Tibial nerve (tissue), 4 donors: Measurements from ENCODE around the gene DPY19L2. TPM values are rescaled to one million over a fixed set of nuclear protein-coding genes. Genes with fewer than 3 reads are reported as not detected.
"Not testable (repeated sequence)": the region's sequence is repeated elsewhere in the genome, so short reads cannot be mapped to it uniquely, and the experiment has no call there.

Experiments
- DNase-seq, 2 donors: peaks; one replicate each; pipeline ENCODE4 v3.0.0-alpha.2; 2019; ENCODE audit warnings: low spot score in 2 of 2
- H3K27ac ChIP-seq, 4 donors: fragments of 200-600 bp; sonication (generic) in 3 of 4; one replicate each; pipeline ENCODE4 v1.5.1; 2017 to 2019; ENCODE audit warnings: mild to moderate bottlenecking in 1 of 4
- H3K27me3 ChIP-seq, 2 donors: fragments of 200-600 bp; sonication (generic) in 1 of 2; one replicate each; pipeline versions ENCODE4 v1.5.1 to v1.6.0; 2017 to 2019
- H3K36me3 ChIP-seq, 3 donors: fragments of 200-600 bp; sonication (generic); one replicate each; pipeline ENCODE4 v1.5.1; 2018 to 2019
- H3K4me1 ChIP-seq, 4 donors: fragments of 200-600 bp; sonication (generic) in 3 of 4; one replicate each; pipeline ENCODE4 v1.5.1; 2017 to 2019
- H3K4me3 ChIP-seq, 4 donors: fragments of 200-600 bp; sonication (generic) in 3 of 4; one replicate each; pipeline ENCODE4 v1.5.1; 2017 to 2019; ENCODE audit warnings: mild to moderate bottlenecking in 1 of 4, moderate library complexity in 1 of 4
- H3K9me3 ChIP-seq, 4 donors: fragments of 200-600 bp; sonication (generic) in 3 of 4; one replicate each; pipeline ENCODE4 v1.5.1; 2017 to 2019
- EP300 ChIP-seq, 2 donors: sonication (generic); formaldehyde crosslinking; IDR thresholded peaks; one replicate each; pipeline ENCODE4 v1.6.1; 2017; ENCODE audit warnings: antibody characterized with exemption in 2 of 2, mild to moderate bottlenecking in 1 of 2
- POLR2A ChIP-seq, 2 donors: fragments of 450-650 bp; IDR thresholded peaks; one replicate each; pipeline ENCODE4 v1.6.1; 2017; ENCODE audit warnings: antibody characterized with exemption in 2 of 2, mild to moderate bottlenecking in 2 of 2, moderate library complexity in 2 of 2
- WGBS, 2 donors: methylation state at CpG; one replicate each; pipeline ENCODE4 v1.1.5; 2018; 5-methylcytosine and 5-hydroxymethylcytosine counted together
- total RNA-seq, 4 donors: library from RNA; depleted of rRNA; stranded (reverse); fragments of >200 nt; gene quantifications; one replicate each; pipeline ENCODE4 v1.1.0, GENCODE V29; 2016
- TF ChIP-seq, protein P1 (sequence below), 5 experiments: fragments of 200-600 bp in 3 of 5; fragments of 450-650 bp in 2 of 5; sonication (generic) in 3 of 5; IDR thresholded peaks; one replicate each; pipeline ENCODE4 v1.5.1; 2016 to 2019; ENCODE audit warnings: antibody characterized with exemption in 5 of 5, mild to moderate bottlenecking in 3 of 5, moderate library complexity in 2 of 5

Gene DPY19L2
- total RNA-seq, 4 donors from 2014 or later: 14.1 to 22.0 (median 20.7) TPM

DNA sequence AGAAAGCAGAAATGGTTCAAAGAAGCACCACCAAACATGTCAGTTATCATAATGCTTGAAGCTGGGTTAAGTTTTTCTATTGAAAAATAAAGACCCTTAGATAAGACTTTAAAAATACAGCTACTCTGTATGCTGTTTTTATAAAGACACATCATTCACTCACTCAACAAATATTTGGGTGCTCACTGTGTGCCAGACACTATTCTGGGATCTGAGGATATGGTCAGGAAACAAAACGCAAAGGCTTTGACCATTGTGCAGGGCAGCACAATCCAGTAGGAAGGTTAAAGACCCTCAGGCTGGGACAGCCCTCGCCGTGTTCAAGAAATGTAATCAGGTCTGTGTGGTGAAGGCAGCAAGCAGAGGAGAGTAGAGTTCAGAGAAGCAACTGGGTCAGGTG, 38.0 kb upstream of the DPY19L2 start:
- DNase-seq: no peak
- 66 to 72% methylated on average over 3 of the region's 3 CpGs for WGBS, 2 donors
- Histone ChIP-seq H3K36me3 (no peaks in the 10 kb centered on the region), H3K27me3 (no peaks in the 10 kb centered on the region), H3K4me1 (no peaks in the 10 kb centered on the region), H3K4me3 (no peak overlapping the region), H3K27ac (no peak overlapping the region), H3K9me3 (no peaks in the 10 kb centered on the region)
- TF ChIP-seq POLR2A (IDR thresholded peaks at IDR 0.05): no peak
- TF ChIP-seq EP300 (IDR thresholded peaks at IDR 0.05): no peak
- TF ChIP-seq, protein P1, sequence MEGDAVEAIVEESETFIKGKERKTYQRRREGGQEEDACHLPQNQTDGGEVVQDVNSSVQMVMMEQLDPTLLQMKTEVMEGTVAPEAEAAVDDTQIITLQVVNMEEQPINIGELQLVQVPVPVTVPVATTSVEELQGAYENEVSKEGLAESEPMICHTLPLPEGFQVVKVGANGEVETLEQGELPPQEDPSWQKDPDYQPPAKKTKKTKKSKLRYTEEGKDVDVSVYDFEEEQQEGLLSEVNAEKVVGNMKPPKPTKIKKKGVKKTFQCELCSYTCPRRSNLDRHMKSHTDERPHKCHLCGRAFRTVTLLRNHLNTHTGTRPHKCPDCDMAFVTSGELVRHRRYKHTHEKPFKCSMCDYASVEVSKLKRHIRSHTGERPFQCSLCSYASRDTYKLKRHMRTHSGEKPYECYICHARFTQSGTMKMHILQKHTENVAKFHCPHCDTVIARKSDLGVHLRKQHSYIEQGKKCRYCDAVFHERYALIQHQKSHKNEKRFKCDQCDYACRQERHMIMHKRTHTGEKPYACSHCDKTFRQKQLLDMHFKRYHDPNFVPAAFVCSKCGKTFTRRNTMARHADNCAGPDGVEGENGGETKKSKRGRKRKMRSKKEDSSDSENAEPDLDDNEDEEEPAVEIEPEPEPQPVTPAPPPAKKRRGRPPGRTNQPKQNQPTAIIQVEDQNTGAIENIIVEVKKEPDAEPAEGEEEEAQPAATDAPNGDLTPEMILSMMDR (IDR thresholded peaks at IDR 0.05): no peak

DNA sequence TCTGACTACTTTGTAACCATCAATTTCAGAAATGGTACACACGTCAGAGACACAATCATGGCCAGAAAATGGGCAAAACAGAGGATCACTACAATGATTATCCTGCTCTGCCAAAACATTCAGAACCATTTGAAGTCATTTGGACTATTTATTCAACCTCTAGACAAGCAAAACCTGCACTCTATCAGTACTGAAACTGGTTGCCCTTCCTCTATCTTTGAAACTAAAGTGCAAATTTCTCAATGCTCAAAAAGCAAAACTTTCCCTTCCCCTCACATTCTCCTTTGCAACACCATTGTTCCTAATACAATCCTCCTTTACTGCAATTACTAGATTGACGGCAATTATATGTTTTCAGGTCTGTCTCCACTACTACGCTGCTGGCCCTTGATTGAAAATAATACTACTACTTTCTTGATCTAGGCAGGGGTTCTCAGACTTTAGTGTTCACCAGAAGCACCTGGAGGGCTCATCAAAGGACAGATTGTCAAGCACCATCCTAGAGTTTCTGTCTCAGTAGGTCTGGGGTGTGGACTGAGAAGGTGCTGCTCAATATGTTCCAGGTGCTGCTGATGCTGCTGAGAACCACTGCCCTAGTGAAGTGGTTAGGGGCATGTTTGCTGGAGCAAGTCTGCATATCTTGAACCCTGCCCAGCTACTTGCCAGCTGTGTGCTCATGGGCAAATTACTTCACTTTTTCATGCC, 31.5 kb upstream of the DPY19L2 start:
- 81 to 86% methylated on average over 3 of the region's 3 CpGs for WGBS, 2 donors
- not testable (repeated sequence) for H3K36me3 ChIP-seq, H3K9me3 ChIP-seq, H3K4me3 ChIP-seq, DNase-seq, H3K4me1 ChIP-seq, H3K27ac ChIP-seq, H3K27me3 ChIP-seq

DNA sequence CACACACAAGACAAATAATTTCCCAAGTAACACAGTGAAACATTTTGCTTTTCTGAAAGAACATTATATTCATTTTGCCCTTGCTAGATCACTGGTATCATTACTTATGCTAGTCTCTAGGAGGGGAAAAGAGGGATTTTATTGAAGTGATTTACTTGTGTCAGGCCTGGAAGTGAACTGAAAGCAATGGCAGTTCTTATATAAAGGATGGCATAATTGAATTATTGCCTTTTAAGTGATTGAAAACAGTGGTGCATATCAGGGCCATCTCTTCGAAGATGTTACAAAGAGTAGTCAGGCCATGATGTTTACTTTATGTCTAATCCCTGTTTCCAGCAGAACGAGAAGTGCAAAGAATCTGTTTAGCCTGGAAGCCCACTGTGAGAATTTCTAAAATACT, 30.7 kb upstream of the DPY19L2 start:
- H3K27me3 ChIP-seq, H3K9me3 ChIP-seq, DNase-seq, H3K4me1 ChIP-seq, H3K36me3 ChIP-seq, H3K27ac ChIP-seq, H3K4me3 ChIP-seq: not testable (repeated sequence)
- WGBS, 2 donors: 64 to 75% methylated on average over 2 of the region's 2 CpGs

DNA sequence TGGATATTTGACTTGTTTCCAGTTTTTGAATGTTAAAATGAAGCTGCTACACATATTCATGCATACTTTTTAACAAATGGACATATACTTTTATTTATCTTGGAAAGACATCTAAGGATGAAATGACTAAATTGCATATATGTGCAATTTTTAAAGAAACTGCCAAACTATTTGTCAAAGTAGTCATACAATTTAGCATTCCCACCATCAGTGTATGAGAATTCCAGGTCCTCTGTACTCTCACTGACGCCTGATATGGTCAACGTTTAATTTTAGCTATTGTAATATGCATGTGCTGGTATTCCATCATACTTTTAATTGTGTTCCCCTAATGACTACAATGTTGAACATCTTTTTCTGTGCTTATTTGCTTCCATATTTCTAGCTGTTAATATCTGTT, 22.5 kb upstream of the DPY19L2 start:
- not testable (repeated sequence) for H3K27ac ChIP-seq, H3K4me1 ChIP-seq, H3K9me3 ChIP-seq, DNase-seq, H3K4me3 ChIP-seq, H3K27me3 ChIP-seq, H3K36me3 ChIP-seq
- WGBS, 2 donors: 78 to 93% methylated on average over 2 of the region's 2 CpGs

DNA sequence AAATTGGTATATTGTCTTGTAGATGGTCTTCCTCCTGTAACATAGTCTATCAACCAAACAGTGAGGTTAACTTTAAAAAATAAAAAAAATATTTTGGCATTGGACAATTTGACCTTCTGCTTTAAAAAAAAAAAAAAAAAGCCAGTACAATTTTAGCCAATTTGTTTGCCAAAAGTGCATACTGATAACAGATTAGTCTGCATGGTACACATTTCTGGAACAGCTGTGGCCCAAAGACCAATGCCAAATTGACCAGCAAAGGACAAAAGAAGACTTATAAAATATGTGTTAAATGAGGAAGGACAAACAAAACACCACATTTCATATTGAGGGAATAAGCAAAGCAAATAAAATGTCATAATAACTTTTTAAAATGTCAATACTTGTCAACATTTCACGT, 20.8 kb upstream of the DPY19L2 start:
- WGBS, 2 donors: 84 to 87% methylated on average over 1 of the region's 1 CpG
- H3K36me3 ChIP-seq, H3K9me3 ChIP-seq, DNase-seq, H3K4me1 ChIP-seq, H3K27ac ChIP-seq, H3K27me3 ChIP-seq, H3K4me3 ChIP-seq: not testable (repeated sequence)

DNA sequence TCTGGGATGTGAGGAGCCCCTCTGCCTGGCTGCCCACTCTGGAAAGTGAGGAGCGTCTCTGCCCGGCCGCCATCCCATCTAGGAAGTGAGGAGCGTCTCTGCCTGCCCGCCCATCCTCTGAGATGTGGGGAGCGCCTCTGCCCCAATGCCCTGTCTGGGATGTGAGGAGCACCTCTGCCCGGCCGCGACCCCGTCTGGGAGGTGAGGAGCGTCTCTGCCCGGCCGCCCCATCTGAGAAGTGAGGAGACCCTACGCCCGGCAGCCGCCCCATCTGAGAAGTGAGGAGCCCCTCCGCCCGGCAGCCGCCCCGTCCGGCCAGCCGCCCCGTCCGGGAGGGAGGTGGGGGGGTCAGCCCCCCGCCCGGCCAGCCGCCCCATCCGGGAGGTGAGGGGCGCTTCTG, 18.3 kb upstream of the DPY19L2 start:
- not testable (repeated sequence) for H3K36me3 ChIP-seq, H3K9me3 ChIP-seq, DNase-seq, H3K4me1 ChIP-seq, H3K27me3 ChIP-seq, H3K4me3 ChIP-seq, H3K27ac ChIP-seq
- WGBS, 2 donors: 90 to 93% methylated on average over 4 to 21 of the region's 29 CpGs

DNA sequence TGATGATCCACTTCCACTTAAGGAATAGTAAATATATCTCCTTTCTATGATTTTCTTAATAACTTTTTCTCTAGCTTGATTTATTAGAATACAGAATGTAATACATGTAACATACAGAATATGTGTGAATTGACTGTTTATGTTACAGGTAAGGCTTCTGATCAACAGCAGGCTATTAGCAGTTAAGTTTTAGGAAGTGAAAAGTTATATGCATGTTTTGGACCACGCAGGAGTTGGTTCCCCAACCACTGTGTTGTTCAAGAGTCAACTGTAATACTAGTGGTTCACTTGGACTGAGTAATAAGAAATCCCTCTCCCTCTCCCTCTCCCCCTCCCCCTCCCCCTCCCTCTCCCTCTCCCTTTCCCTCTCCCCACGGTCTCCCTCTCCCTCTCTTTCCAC, 17.5 kb upstream of the DPY19L2 start:
- not testable (repeated sequence) for H3K27me3 ChIP-seq, H3K27ac ChIP-seq, H3K36me3 ChIP-seq, H3K4me3 ChIP-seq, H3K9me3 ChIP-seq, DNase-seq, H3K4me1 ChIP-seq
- 77 to 82% methylated on average over 2 of the region's 2 CpGs for WGBS, 2 donors

DNA sequence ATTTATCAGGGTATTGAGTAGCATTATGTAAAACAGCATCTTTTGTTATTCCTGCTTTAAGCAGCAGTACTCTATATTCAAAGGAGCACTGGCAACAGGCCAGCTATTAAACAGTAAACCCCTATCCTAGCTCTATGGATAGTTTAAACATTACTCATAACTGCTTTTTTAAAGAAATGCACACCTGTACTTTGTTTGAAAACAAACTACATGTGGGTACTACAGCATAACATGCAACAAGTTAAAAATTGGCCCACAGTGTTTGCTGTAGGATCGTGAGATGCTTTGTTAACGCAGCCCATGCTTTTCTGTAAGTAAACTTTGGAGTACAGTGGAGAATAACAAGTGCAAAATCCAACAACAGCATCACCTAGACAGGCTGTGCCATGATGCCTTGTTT, 14.3 kb upstream of the DPY19L2 start:
- WGBS, 2 donors: 86 to 90% methylated on average over 2 of the region's 2 CpGs
- DNase-seq: not testable (repeated sequence)

DNA sequence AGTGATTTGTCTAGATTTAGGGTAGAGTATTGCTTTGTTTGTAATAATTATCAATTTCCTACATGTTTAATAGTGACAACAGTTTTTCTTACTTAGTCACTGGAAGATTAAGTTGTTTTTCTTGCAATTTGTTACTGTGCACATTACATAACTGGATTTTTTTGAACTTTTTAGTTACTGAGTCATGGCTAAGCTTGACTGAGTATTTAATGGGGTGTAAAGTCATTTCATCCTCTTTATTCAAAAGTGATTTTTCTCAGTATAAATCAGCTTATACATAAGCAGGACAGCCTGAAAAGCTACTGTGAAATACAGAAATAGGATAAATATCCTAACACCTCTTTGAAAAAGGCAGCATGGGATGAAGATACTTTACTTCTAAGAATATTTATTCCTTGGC, 12.5 kb upstream of the DPY19L2 start:
- not testable (repeated sequence) for H3K27ac ChIP-seq, H3K27me3 ChIP-seq, H3K9me3 ChIP-seq, H3K4me1 ChIP-seq, DNase-seq, H3K4me3 ChIP-seq, H3K36me3 ChIP-seq

More for the DNA sequence above, 14.3 kb upstream of the DPY19L2 start:
- not testable (repeated sequence) for H3K27ac ChIP-seq, H3K4me3 ChIP-seq, H3K27me3 ChIP-seq, H3K36me3 ChIP-seq, H3K9me3 ChIP-seq, H3K4me1 ChIP-seq
